ENCODE measurements around the gene OPCML.

The OPCML gene

GRCh38 chr11:133425245-133425644 lies 107.1 kb downstream of the OPCML start:
- TF ChIP-seq, protein P1, sequence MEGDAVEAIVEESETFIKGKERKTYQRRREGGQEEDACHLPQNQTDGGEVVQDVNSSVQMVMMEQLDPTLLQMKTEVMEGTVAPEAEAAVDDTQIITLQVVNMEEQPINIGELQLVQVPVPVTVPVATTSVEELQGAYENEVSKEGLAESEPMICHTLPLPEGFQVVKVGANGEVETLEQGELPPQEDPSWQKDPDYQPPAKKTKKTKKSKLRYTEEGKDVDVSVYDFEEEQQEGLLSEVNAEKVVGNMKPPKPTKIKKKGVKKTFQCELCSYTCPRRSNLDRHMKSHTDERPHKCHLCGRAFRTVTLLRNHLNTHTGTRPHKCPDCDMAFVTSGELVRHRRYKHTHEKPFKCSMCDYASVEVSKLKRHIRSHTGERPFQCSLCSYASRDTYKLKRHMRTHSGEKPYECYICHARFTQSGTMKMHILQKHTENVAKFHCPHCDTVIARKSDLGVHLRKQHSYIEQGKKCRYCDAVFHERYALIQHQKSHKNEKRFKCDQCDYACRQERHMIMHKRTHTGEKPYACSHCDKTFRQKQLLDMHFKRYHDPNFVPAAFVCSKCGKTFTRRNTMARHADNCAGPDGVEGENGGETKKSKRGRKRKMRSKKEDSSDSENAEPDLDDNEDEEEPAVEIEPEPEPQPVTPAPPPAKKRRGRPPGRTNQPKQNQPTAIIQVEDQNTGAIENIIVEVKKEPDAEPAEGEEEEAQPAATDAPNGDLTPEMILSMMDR (IDR thresholded peaks at IDR 0.05; ENCODE audit: insufficient read depth, low read length, missing control alignments) = no peak
- POLR2A ChIA-PET = no interaction called here
- DNase-seq (ENCODE audit: low read depth, low spot score) = no peak
- CTCF ChIA-PET = no interaction called here
- H3K4me3 ChIP-seq (ENCODE audit: low read depth, low read length) = no peak overlapping the region

DNA sequence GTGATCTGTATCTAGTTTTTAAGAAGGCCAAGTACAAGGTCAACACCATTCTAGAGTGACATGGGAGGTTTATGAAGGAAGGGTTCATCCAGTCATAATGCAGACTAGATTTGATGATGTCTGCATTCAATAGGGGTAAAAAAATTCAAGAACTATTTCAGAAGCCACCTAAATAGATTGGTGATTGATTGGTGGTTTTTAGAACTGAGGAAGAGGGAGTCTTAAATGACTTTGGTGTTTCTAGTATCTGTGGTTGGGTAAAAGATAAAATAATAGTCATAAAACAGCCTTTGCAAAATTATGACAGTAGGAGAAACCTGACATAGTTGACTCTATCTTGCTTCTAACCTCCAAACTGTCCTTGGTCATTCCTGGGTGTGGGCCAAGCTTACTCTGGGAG lies 114.1 kb downstream of the OPCML start:
- ChIA-PET CTCF (no interaction called here), POLR2A (no interaction called here)
- no peak for DNase-seq (ENCODE audit: low read depth, low spot score)
- TF ChIP-seq, protein P1 (IDR thresholded peaks at IDR 0.05; ENCODE audit: insufficient read depth, low read length, missing control alignments) = no peak
- no peak overlapping the region for H3K4me3 ChIP-seq (ENCODE audit: low read depth, low read length)

DNA sequence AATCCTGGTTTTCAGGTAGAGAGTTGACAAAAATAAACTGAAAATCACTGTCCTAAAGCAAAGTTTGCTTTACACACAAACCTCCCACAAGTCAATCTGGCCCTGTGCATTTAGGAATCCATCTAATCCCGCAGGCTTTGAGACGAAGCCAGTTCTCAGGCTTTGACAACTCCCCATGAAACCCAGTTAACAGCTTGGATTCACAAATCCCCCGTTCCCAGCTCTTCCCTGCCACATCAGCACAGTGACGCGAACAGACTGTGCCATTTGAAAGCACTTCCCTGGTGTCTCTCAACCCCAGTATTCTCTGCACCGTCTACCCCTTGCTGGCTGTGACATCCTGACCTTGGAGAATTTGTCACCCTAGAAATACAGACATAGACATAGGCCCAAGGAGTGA lies 117.8 kb downstream of the OPCML start:
- ChIA-PET CTCF (no interaction called here), POLR2A (no interaction called here)
- no peak overlapping the region for H3K4me3 ChIP-seq (ENCODE audit: low read depth, low read length)
- no peak for DNase-seq (ENCODE audit: low read depth, low spot score)
- TF ChIP-seq, protein P1 (IDR thresholded peaks at IDR 0.05; ENCODE audit: insufficient read depth, low read length, missing control alignments) = no peak

GRCh38 chr11:133413703-133414102 lies 118.6 kb downstream of the OPCML start:
- TF ChIP-seq, protein P1 (IDR thresholded peaks at IDR 0.05; ENCODE audit: insufficient read depth, low read length, missing control alignments) = no peak
- CTCF ChIA-PET = no interaction called here
- POLR2A ChIA-PET = no interaction called here
- DNase-seq (ENCODE audit: low read depth, low spot score) = no peak
- no peak overlapping the region for H3K4me3 ChIP-seq (ENCODE audit: low read depth, low read length)

DNA sequence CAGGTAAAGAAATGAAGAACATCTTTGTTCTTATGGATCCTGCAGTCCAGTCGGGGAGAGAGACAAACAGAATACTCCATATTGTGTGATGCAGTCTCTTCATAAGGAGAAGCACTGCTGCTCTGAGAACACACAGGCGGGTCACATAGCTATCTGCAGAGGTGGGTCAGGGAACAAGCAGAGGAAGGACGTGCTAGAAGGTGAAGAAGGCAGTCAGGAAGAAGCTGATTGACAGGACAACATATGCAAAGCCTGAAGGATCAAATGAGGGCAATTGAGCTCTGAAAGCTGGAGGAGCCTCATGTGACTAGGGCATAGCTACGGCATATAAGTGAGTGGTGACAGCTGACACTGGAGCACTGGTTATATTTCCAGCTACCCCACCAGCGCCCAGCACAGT lies 122.5 kb downstream of the OPCML start:
- DNase-seq (ENCODE audit: low read depth, low spot score) = no peak
- H3K4me3 ChIP-seq (ENCODE audit: low read depth, low read length) = no peak overlapping the region
- CTCF ChIA-PET = no interaction called here
- POLR2A ChIA-PET = no interaction called here
- TF ChIP-seq, protein P1 (IDR thresholded peaks at IDR 0.05; ENCODE audit: insufficient read depth, low read length, missing control alignments) = no peak

DNA sequence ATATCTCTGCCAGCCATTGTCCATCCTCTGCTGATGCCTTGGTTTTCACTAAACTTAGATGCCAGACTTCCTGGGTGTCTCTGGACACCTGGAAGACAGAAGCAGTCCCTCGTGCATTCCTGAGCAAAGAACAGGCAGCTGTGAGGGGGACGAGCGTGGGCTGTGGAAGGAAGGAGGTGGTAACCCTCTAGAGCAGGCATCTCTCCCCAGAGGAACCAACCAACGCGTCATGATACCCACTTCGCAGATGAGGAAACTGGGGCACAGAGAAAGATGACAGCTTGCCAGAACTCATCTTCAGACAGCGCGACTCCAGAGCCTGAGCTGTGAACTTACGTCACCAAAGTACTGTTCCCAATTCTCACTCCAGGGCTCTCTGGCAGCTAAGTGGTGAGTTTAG lies 123.4 kb downstream of the OPCML start:
- CTCF ChIA-PET = no interaction called here

More for the DNA sequence above, 123.4 kb downstream of the OPCML start:
- no peak for DNase-seq (ENCODE audit: low read depth, low spot score)
- POLR2A ChIA-PET = no interaction called here
- TF ChIP-seq, protein P1 (IDR thresholded peaks at IDR 0.05; ENCODE audit: insufficient read depth, low read length, missing control alignments) = no peak
- H3K4me3 ChIP-seq (ENCODE audit: low read depth, low read length) = no peak overlapping the region
